ENCODE results near the gene PPIH.
"Not testable (repeated sequence)": the region's sequence is repeated elsewhere in the genome, so short reads cannot be mapped to it uniquely, and the experiment has no call there.

PPIH gene

DNA sequence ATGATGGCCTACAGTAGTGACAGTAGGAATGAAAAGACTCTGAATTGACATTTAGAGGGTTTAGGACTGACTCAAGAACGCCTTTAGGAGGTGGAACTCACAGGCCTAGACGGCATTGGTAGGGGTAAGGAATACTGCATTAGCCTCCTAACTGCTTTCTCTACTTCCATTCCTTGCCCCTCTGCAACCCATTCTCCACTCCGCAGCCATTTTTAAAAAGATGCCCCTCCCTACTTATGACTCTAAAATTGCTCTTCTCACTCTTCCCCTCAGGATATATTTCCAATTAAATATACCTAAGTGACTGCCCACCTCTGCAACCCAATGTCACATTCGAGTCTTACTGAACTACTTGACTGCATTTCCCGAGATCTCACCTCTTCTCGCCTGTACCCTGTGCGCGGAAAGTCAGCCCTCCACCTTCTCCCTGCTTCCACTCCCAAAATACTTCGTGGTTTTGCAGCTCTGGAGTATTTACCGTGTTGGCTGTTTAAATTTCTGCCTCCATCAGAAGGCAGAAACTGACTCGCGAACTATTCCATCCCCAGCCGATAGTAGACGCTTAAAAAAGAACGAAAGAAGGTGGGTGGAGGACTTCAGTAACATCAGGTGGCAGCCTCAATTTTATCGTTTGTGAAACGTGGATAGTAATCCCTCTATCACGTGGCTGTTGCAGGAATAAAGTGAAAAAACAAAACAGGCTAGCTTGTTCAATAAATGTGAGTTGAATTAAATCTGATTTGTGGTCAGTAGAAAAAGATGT, 22.9 kb downstream of the PPIH start:
- peaks cover 41% of the 10 kb centered on the region for H3K4me1 ChIP-seq (ENCODE audit: insufficient read depth, low read length)
- DNase-seq (peak; percentile 17), ATAC-seq (ENCODE audit: insufficient read depth, low read depth) (no peak)
- no peaks in the 10 kb centered on the region for H3K27me3 ChIP-seq (ENCODE audit: insufficient read depth, low read length, poor library complexity)
- peak overlapping the region; percentile 79 for H3K4me2 ChIP-seq (ENCODE audit: insufficient read depth, low read length)
- H3K36me3 ChIP-seq (ENCODE audit: insufficient read depth, low read length) = peaks cover 35% of the 10 kb centered on the region
- H2AFZ ChIP-seq (ENCODE audit: low read depth, low read length) = peak overlapping the region; percentile 86
- H3K9ac ChIP-seq (ENCODE audit: low read depth, low read length) = peak overlapping the region; percentile 82
- peaks cover 54% of the 10 kb centered on the region for H3K79me2 ChIP-seq (ENCODE audit: insufficient read depth, low read length)
- peaks cover 33% of the 10 kb centered on the region for H4K20me1 ChIP-seq (ENCODE audit: insufficient read depth, low read length)
- TF ChIP-seq EZH2 (IDR thresholded peaks at IDR 0.05; ENCODE audit: borderline replicate concordance, low read depth, low read length, severe bottlenecking) (no peak), CTCF (IDR thresholded peaks at IDR 0.05; ENCODE audit: borderline replicate concordance, extremely low read depth, low read length, poor library complexity, severe bottlenecking) (peak; percentile 22)
- no peaks in the 10 kb centered on the region for H3K9me3 ChIP-seq (ENCODE audit: insufficient read depth, low read length, severe bottlenecking)
- H3K27ac ChIP-seq (ENCODE audit: low read length) = peak overlapping the region; percentile 85
- peak overlapping the region; percentile 51 to 74 for H3K4me3 ChIP-seq (ENCODE audit: low read depth in 1 of 2, low read length in 2 of 2)

GRCh38 chr1:42681741-42682483, 23.7 kb downstream of the PPIH start, which contains the start of gene YBX1:
YBX1 (plus strand) TSS chr1:42682418; CDS start chr1:42682566, 148 bp downstream.
- H3K36me3 ChIP-seq (ENCODE audit: insufficient read depth, low read length) = peaks cover 40% of the 10 kb centered on the region
- H3K4me3 ChIP-seq (ENCODE audit: low read depth in 1 of 2, low read length in 2 of 2) = peak within 1 kb of the TSS; percentile 51 to 74
- TF ChIP-seq CTCF (IDR thresholded peaks at IDR 0.05; ENCODE audit: borderline replicate concordance, extremely low read depth, low read length, poor library complexity, severe bottlenecking) (no peak), EZH2 (IDR thresholded peaks at IDR 0.05; ENCODE audit: borderline replicate concordance, low read depth, low read length, severe bottlenecking) (no peak)
- peaks cover 49% of the 10 kb centered on the region for H3K4me1 ChIP-seq (ENCODE audit: insufficient read depth, low read length)
- peak within 1 kb of the TSS; percentile 85 for H3K27ac ChIP-seq (ENCODE audit: low read length)
- peak within 1 kb of the TSS; percentile 93 for H3K4me2 ChIP-seq (ENCODE audit: insufficient read depth, low read length)
- H2AFZ ChIP-seq (ENCODE audit: low read depth, low read length) = peak within 1 kb of the TSS; percentile 86
- H3K27me3 ChIP-seq (ENCODE audit: insufficient read depth, low read length, poor library complexity) = no peaks in the 10 kb centered on the region
- ATAC-seq (ENCODE audit: insufficient read depth, low read depth) = peak; percentile 93
- peak within 1 kb of the TSS; percentile 82 for H3K9ac ChIP-seq (ENCODE audit: low read depth, low read length)
- peaks cover 41% of the 10 kb centered on the region for H4K20me1 ChIP-seq (ENCODE audit: insufficient read depth, low read length)
- peaks cover 62% of the 10 kb centered on the region for H3K79me2 ChIP-seq (ENCODE audit: insufficient read depth, low read length)
- no peaks in the 10 kb centered on the region for H3K9me3 ChIP-seq (ENCODE audit: insufficient read depth, low read length, severe bottlenecking)
- DNase-seq = peak; percentile 98

DNA sequence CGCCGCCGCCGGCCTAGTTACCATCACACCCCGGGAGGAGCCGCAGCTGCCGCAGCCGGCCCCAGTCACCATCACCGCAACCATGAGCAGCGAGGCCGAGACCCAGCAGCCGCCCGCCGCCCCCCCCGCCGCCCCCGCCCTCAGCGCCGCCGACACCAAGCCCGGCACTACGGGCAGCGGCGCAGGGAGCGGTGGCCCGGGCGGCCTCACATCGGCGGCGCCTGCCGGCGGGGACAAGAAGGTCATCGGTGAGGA, 24.2 kb downstream of the PPIH start:
- H3K27ac ChIP-seq (ENCODE audit: low read length) = peak overlapping the region; percentile 76; the same call in 1 of the 2 replicates

More for the DNA sequence above, 24.2 kb downstream of the PPIH start:
- H3K36me3 ChIP-seq (ENCODE audit: insufficient read depth, low read length) = peaks cover 45% of the 10 kb centered on the region
- not testable (repeated sequence) for DNase-seq; H2AFZ ChIP-seq (ENCODE audit: low read depth, low read length); H3K9me3 ChIP-seq (ENCODE audit: insufficient read depth, low read length, severe bottlenecking); H3K4me2 ChIP-seq (ENCODE audit: insufficient read depth, low read length); H3K27me3 ChIP-seq (ENCODE audit: insufficient read depth, low read length, poor library complexity)
- H3K4me1 ChIP-seq (ENCODE audit: insufficient read depth, low read length) = peaks cover 52% of the 10 kb centered on the region
- peak overlapping the region; percentile 82 for H3K9ac ChIP-seq (ENCODE audit: low read depth, low read length)
- peaks cover 45% of the 10 kb centered on the region for H4K20me1 ChIP-seq (ENCODE audit: insufficient read depth, low read length)
- ATAC-seq (ENCODE audit: insufficient read depth, low read depth) = peak; percentile 14
- peak overlapping the region; percentile 14 to 74; a peak in 3 of 4 replicates for H3K4me3 ChIP-seq (ENCODE audit: low read depth in 1 of 2, low read length in 2 of 2)
- H3K79me2 ChIP-seq (ENCODE audit: insufficient read depth, low read length) = peaks cover 67% of the 10 kb centered on the region
